ENCODE measurements around the gene OR13D1. TPM values are rescaled to one million over a fixed set of nuclear protein-coding genes. Genes with fewer than 3 reads are reported as not detected.

Gene OR13D1
- total and polyA plus RNA-seq, 9 donors = not detected

DNA sequence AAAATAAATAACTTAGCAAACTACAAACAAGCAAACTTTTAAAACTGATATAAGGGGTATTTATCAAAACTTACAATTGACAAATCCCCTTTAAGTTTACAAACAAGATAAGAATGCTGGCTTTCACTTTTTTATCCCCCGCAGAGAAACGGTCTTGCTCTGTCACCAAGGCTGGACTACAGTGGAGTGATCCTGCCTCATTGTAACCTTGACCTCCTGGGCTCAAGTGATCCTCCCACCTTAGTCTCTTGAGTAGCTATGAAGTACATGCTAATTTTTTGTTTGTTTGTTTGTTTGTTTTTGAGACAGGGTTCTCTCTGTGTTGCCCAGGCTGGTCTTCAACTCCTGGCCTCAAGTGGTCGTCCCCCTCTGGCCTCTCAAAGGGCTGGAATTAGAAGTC lies 44.1 kb downstream of the OR13D1 start:
- Histone ChIP-seq H3K4me3 (no peak overlapping the region), H3K27ac (no peak overlapping the region), H3K9me3 (no peaks in the 10 kb centered on the region), H3K36me3 (no peaks in the 10 kb centered on the region), H3K4me1 (ENCODE audit: insufficient read depth) (no peaks in the 10 kb centered on the region), H3K27me3 (no peaks in the 10 kb centered on the region)
- WGBS, 3 donors = 44 to 53% (median 51%) methylated on average over 3 of the region's 3 CpGs
- TF ChIP-seq POLR2A (IDR thresholded peaks at IDR 0.05) (no peak), EP300 (IDR thresholded peaks at IDR 0.05) (no peak)
- TF ChIP-seq, protein P1, sequence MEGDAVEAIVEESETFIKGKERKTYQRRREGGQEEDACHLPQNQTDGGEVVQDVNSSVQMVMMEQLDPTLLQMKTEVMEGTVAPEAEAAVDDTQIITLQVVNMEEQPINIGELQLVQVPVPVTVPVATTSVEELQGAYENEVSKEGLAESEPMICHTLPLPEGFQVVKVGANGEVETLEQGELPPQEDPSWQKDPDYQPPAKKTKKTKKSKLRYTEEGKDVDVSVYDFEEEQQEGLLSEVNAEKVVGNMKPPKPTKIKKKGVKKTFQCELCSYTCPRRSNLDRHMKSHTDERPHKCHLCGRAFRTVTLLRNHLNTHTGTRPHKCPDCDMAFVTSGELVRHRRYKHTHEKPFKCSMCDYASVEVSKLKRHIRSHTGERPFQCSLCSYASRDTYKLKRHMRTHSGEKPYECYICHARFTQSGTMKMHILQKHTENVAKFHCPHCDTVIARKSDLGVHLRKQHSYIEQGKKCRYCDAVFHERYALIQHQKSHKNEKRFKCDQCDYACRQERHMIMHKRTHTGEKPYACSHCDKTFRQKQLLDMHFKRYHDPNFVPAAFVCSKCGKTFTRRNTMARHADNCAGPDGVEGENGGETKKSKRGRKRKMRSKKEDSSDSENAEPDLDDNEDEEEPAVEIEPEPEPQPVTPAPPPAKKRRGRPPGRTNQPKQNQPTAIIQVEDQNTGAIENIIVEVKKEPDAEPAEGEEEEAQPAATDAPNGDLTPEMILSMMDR (IDR thresholded peaks at IDR 0.05) = no peak
- intact Hi-C loops (cut with DNase I) = no loop called here
- DNase-seq = no peak

DNA sequence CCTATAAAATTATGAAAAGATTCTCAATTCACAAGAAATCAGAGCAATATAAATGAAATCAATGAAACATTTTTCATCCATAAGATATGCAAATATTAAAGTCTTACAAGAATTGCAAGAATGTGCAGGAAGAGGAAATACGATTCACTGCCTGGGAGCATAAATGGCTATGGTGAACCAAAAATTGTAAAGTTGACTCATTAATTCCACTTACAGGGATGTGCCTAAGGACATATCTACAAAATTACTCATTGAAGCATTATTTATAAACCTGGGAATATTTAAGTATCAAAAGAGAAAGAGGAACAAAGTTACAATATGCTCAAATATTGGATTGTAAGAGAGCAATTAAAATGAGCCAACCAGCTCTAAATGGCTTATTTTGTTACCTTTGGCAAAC lies 46.3 kb downstream of the OR13D1 start:
- no peaks in the 10 kb centered on the region for H3K9me3 ChIP-seq
- no peak overlapping the region for H3K4me3 ChIP-seq
- H3K36me3 ChIP-seq = no peaks in the 10 kb centered on the region
- intact Hi-C loops (cut with DNase I) = no loop called here
- no peaks in the 10 kb centered on the region for H3K27me3 ChIP-seq
- no peak for TF ChIP-seq EP300 (IDR thresholded peaks at IDR 0.05)
- TF ChIP-seq, protein P1 (IDR thresholded peaks at IDR 0.05) = no peak
- no peak for TF ChIP-seq POLR2A (IDR thresholded peaks at IDR 0.05)
- H3K4me1 ChIP-seq (ENCODE audit: insufficient read depth) = no peaks in the 10 kb centered on the region
- 10 to 26% (median 16%) methylated on average over 1 of the region's 1 CpG for WGBS, 3 donors
- no peak overlapping the region for H3K27ac ChIP-seq
- no peak for DNase-seq

DNA sequence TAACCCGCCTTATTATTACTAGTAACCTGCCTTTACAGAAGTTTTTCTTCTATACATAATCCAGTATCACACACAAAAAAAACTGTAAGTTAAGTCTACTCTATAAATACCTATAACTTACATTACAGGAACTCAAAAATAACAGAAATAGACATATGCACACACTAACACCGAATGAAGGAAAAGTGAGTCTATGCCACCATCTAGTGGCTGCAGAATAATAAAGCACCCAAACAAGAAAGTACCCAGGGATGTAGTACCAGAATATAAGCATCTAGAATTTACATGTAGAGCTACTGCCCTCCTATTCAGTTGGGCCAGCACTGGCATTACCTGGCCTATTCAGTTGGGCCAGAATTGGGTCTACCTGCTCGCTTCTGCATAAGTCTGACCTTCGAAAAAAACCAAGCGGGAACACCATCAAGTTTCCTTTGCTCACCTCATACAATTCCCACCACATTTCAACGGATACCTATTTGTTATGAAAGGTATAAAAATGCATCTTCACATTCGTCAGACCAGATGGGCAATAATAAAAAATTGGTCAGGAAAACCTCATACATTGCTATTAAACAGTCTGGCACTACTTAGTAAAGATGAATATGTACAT lies 49.2 kb downstream of the OR13D1 start:
- no peaks in the 10 kb centered on the region for H3K36me3 ChIP-seq
- no peaks in the 10 kb centered on the region for H3K9me3 ChIP-seq
- 23 to 25% (median 25%) methylated on average over 7 of the region's 7 CpGs for WGBS, 3 donors
- H3K4me3 ChIP-seq = no peak overlapping the region
- H3K27ac ChIP-seq = no peak overlapping the region
- DNase-seq = no peak
- TF ChIP-seq, protein P1 (IDR thresholded peaks at IDR 0.05) = peak; percentile 42 to 68 (median 60)
- TF ChIP-seq EP300 (IDR thresholded peaks at IDR 0.05) = no peak
- intact Hi-C loops (cut with DNase I) = no loop called here
- H3K27me3 ChIP-seq = no peaks in the 10 kb centered on the region
- no peaks in the 10 kb centered on the region for H3K4me1 ChIP-seq (ENCODE audit: insufficient read depth)

Other genes starting within 250 kb of the OR13D1 start
- not detected for gene OR13F1, start 190.3 kb upstream of the OR13D1 start, total RNA-seq
- not detected for gene OR13F1, start 190.3 kb upstream of the OR13D1 start, polyA plus RNA-seq
- not detected for gene OR13C4, start 167.3 kb upstream of the OR13D1 start, total RNA-seq
- not detected for gene OR13C4, start 167.3 kb upstream of the OR13D1 start, polyA plus RNA-seq
- not detected for gene OR13C3, start 157.7 kb upstream of the OR13D1 start, total RNA-seq
- gene OR13C3, start 157.7 kb upstream of the OR13D1 start, polyA plus RNA-seq = not detected
- not detected for gene OR13C8, start 125.3 kb upstream of the OR13D1 start, total RNA-seq
- gene OR13C8, start 125.3 kb upstream of the OR13D1 start, polyA plus RNA-seq = not detected
- not detected for gene OR13C5, start 95.1 kb upstream of the OR13D1 start, total RNA-seq
- not detected for gene OR13C5, start 95.1 kb upstream of the OR13D1 start, polyA plus RNA-seq
- gene OR13C2, start 88.9 kb upstream of the OR13D1 start, total RNA-seq = not detected
- not detected for gene OR13C2, start 88.9 kb upstream of the OR13D1 start, polyA plus RNA-seq
- not detected for gene OR13C9, start 76.3 kb upstream of the OR13D1 start, total RNA-seq
- not detected for gene OR13C9, start 76.3 kb upstream of the OR13D1 start, polyA plus RNA-seq
- 10 to 100 TPM; 12.6 to 22.8 (median 17.4) TPM for gene NIPSNAP3A, start 53.2 kb downstream of the OR13D1 start, total RNA-seq
- gene NIPSNAP3A, start 53.2 kb downstream of the OR13D1 start, polyA plus RNA-seq = 10 to 100 TPM; 16.0 to 20.7 TPM
- gene NIPSNAP3B, start 69.6 kb downstream of the OR13D1 start, total RNA-seq = 1 to 10 TPM; 2.9 to 7.1 (median 6.0) TPM
- 1 to 10 TPM; 3.1 to 5.4 TPM for gene NIPSNAP3B, start 69.6 kb downstream of the OR13D1 start, polyA plus RNA-seq
- 10 to 100 TPM in 6 of 7 donors, 1 to 10 TPM in 1; 7.9 to 24.5 (median 19.4) TPM for gene ABCA1, start 233.6 kb downstream of the OR13D1 start, total RNA-seq
- 10 to 100 TPM in 1 of 2 donors, 1 to 10 TPM in 1; 7.4 to 12.9 TPM for gene ABCA1, start 233.6 kb downstream of the OR13D1 start, polyA plus RNA-seq

Measured in ovary (tissue), 9 donors.